ENCODE data around the gene ARPC2. TPM values are rescaled to one million over a fixed set of nuclear protein-coding genes. Genes with fewer than 3 reads are reported as not detected.

The ARPC2 gene
- total and polyA plus RNA-seq, 2 of the 13 experiments (the other 11 are each of a cell fraction or from before 2014, with no cell fraction given), result 168 to 303 TPM

- TF ChIP-seq TAF1 (CRISPR knock-in tag; IDR thresholded peaks at IDR 0.05), result peak; percentile 34; the same call in 1 of the 2 replicates
- no peak for TF ChIP-seq ZNF678 (CRISPR knock-in tag; IDR thresholded peaks at IDR 0.05)
- no peak for TF ChIP-seq MED13 (CRISPR knock-in tag; IDR thresholded peaks at IDR 0.05)
- TF ChIP-seq ELF1 (CRISPR knock-in tag; IDR thresholded peaks at IDR 0.05), result no peak
- no peak for TF ChIP-seq ZNF607 (CRISPR knock-in tag; IDR thresholded peaks at IDR 0.05; ENCODE audit: borderline replicate concordance)
- TF ChIP-seq ZFP36L2 (CRISPR knock-in tag; IDR thresholded peaks at IDR 0.05), result no peak
- TF ChIP-seq POLR2AphosphoS2 (IDR thresholded peaks at IDR 0.05; ENCODE audit: low read depth, low read length), result no peak
- TF ChIP-seq, protein P1, sequence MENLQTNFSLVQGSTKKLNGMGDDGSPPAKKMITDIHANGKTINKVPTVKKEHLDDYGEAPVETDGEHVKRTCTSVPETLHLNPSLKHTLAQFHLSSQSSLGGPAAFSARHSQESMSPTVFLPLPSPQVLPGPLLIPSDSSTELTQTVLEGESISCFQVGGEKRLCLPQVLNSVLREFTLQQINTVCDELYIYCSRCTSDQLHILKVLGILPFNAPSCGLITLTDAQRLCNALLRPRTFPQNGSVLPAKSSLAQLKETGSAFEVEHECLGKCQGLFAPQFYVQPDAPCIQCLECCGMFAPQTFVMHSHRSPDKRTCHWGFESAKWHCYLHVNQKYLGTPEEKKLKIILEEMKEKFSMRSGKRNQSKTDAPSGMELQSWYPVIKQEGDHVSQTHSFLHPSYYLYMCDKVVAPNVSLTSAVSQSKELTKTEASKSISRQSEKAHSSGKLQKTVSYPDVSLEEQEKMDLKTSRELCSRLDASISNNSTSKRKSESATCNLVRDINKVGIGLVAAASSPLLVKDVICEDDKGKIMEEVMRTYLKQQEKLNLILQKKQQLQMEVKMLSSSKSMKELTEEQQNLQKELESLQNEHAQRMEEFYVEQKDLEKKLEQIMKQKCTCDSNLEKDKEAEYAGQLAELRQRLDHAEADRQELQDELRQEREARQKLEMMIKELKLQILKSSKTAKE (CRISPR knock-in tag; IDR thresholded peaks at IDR 0.05; ENCODE audit: borderline replicate concordance), result peak; percentile 58; the same call in 1 of the 2 replicates
- TF ChIP-seq ZNF317 (CRISPR knock-in tag; IDR thresholded peaks at IDR 0.05), result 0 out of 2 replicates have a peak, but pooled peaks have one; percentile 10
- TF ChIP-seq ZBTB2 (CRISPR knock-in tag; IDR thresholded peaks at IDR 0.05; ENCODE audit: low read depth), result no peak
- peak; percentile 29; the same call in 1 of the 2 replicates for TF ChIP-seq RXRB (CRISPR knock-in tag; IDR thresholded peaks at IDR 0.05; ENCODE audit: borderline replicate concordance)
- TF ChIP-seq NR0B2 (CRISPR knock-in tag; IDR thresholded peaks at IDR 0.05), result no peak
- TF ChIP-seq, protein P2, sequence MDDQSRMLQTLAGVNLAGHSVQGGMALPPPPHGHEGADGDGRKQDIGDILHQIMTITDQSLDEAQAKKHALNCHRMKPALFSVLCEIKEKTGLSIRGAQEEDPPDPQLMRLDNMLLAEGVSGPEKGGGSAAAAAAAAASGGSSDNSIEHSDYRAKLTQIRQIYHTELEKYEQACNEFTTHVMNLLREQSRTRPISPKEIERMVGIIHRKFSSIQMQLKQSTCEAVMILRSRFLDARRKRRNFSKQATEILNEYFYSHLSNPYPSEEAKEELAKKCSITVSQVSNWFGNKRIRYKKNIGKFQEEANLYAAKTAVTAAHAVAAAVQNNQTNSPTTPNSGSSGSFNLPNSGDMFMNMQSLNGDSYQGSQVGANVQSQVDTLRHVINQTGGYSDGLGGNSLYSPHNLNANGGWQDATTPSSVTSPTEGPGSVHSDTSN (CRISPR knock-in tag; IDR thresholded peaks at IDR 0.05; ENCODE audit: borderline replicate concordance), result no peak
- no peak for TF ChIP-seq ZNF335 (CRISPR knock-in tag; IDR thresholded peaks at IDR 0.05)
- TF ChIP-seq TBX2 (CRISPR knock-in tag; IDR thresholded peaks at IDR 0.05; ENCODE audit: borderline replicate concordance), result 0 out of 2 replicates have a peak, but pooled peaks have one; percentile 3
- TF ChIP-seq, protein P3, sequence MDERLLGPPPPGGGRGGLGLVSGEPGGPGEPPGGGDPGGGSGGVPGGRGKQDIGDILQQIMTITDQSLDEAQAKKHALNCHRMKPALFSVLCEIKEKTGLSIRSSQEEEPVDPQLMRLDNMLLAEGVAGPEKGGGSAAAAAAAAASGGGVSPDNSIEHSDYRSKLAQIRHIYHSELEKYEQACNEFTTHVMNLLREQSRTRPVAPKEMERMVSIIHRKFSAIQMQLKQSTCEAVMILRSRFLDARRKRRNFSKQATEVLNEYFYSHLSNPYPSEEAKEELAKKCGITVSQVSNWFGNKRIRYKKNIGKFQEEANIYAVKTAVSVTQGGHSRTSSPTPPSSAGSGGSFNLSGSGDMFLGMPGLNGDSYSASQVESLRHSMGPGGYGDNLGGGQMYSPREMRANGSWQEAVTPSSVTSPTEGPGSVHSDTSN (CRISPR knock-in tag; IDR thresholded peaks at IDR 0.05), result no peak
- TF ChIP-seq TEAD3 (CRISPR knock-in tag; optimal IDR thresholded peaks at IDR 0.05; ENCODE audit: borderline replicate concordance), result peak; percentile 43
- no peak for TF ChIP-seq CCDC6 (CRISPR knock-in tag; IDR thresholded peaks at IDR 0.05)
- peak; percentile 13; the same call in 1 of the 2 replicates for TF ChIP-seq SAP130 (CRISPR knock-in tag; IDR thresholded peaks at IDR 0.05; ENCODE audit: low read depth)
- no peak for TF ChIP-seq ZNF652 (CRISPR knock-in tag; IDR thresholded peaks at IDR 0.05; ENCODE audit: borderline replicate concordance, low read depth)
- TF ChIP-seq BATF2 (CRISPR knock-in tag; IDR thresholded peaks at IDR 0.05), result no peak
- no peak for TF ChIP-seq SP5 (CRISPR knock-in tag; IDR thresholded peaks at IDR 0.05; ENCODE audit: borderline replicate concordance, low read depth)
- TF ChIP-seq MYC (CRISPR knock-in tag; IDR thresholded peaks at IDR 0.05; ENCODE audit: borderline replicate concordance), result no peak
- no peak for TF ChIP-seq ZNF790 (CRISPR knock-in tag; IDR thresholded peaks at IDR 0.05; ENCODE audit: borderline replicate concordance)
- TF ChIP-seq CBX1 (IDR thresholded peaks at IDR 0.05; ENCODE audit: low read depth), result no peak
- no peak for TF ChIP-seq ZNF441 (CRISPR knock-in tag; IDR thresholded peaks at IDR 0.05; ENCODE audit: borderline replicate concordance)
Measured at GRCh38 chr2:218296200-218296599, 79.2 kb downstream of the ARPC2 start (continued).
